HG03521 (cell line): ENCODE data around the gene STOML2.
A peak's percentile ranks its signal among the peaks of the same experiment; 100 is the strongest.
"Not testable (repeated sequence)": the region's sequence is repeated elsewhere in the genome, so short reads cannot be mapped to it uniquely, and the experiment has no call there.

ENCODE experiments used
- ATAC-seq: cut with Tn5 transposase; IDR thresholded peaks from one replicate; pipeline ENCODE4 v1.9.1; 2021; ENCODE audit warnings: mild to moderate bottlenecking, moderate library complexity; ENCODE audit not compliant: unreplicated experiment

Gene STOML2

GRCh38 chr9:35102769-35103659 lies at the start of gene STOML2:
Gene STOML2 (minus strand): TSS chr9:35103131. CDS start chr9:35103094, 37 bp downstream.
- ATAC-seq: peak; percentile 88

- ATAC-seq: not testable (repeated sequence)
Observed at GRCh38 chr9:35147941-35148563, 45.1 kb upstream of the STOML2 start.

GRCh38 chr9:35142037-35142436 lies 39.1 kb upstream of the STOML2 start:
- no peak for ATAC-seq

GRCh38 chr9:35140093-35140492 lies 37.2 kb upstream of the STOML2 start:
- ATAC-seq: no peak

- ATAC-seq: no peak
Observed at GRCh38 chr9:35136866-35137265, 33.9 kb upstream of the STOML2 start.

- ATAC-seq: no peak
Observed at GRCh38 chr9:35135988-35136387, 33.1 kb upstream of the STOML2 start.

GRCh38 chr9:35134920-35135319 lies 32.0 kb upstream of the STOML2 start:
- ATAC-seq: no peak

- ATAC-seq: peak; percentile 31
Observed at GRCh38 chr9:35116898-35117551, 14.1 kb upstream of the STOML2 start.

- ATAC-seq: peak; percentile 3
Observed at GRCh38 chr9:35116539-35116897, 13.6 kb upstream of the STOML2 start.

GRCh38 chr9:35115680-35116538 lies 13.0 kb upstream of the STOML2 start, which contains the start of gene ATOSB:
Gene ATOSB (minus strand): TSS chr9:35115862. CDS start chr9:35108274, 7,588 bp downstream.
- ATAC-seq: peak; percentile 50

- no peak for ATAC-seq
Observed at GRCh38 chr9:35114840-35115628, 12.1 kb upstream of the STOML2 start.

- no peak for ATAC-seq
Observed at GRCh38 chr9:35114113-35114839, 11.3 kb upstream of the STOML2 start.

GRCh38 chr9:35112257-35113020 lies 9.5 kb upstream of the STOML2 start:
- no peak for ATAC-seq

GRCh38 chr9:35111001-35111933 lies 8.3 kb upstream of the STOML2 start:
- ATAC-seq: peak; percentile 68

GRCh38 chr9:35110327-35110761 lies 7.4 kb upstream of the STOML2 start:
- ATAC-seq: no peak

- no peak for ATAC-seq
Observed at GRCh38 chr9:35108946-35109575, 6.1 kb upstream of the STOML2 start.

- no peak for ATAC-seq
Observed at GRCh38 chr9:35108461-35108860, 5.5 kb upstream of the STOML2 start.
